Breast epithelium (tissue), 3 donors: ENCODE measurements around the gene HRH3.

Experiments
- POLR2A ChIP-seq: fragments of 450-650 bp; IDR thresholded peaks from one replicate; pipeline ENCODE4 v1.6.1; 2016; ENCODE audit warnings: antibody characterized with exemption, mild to moderate bottlenecking, moderate library complexity
- TF ChIP-seq, protein P1 (sequence below), 3 donors: fragments of 450-650 bp; IDR thresholded peaks; one replicate each; pipeline ENCODE4 v1.5.1; 2016 to 2017; ENCODE audit warnings: antibody characterized with exemption in 3 of 3, mild to moderate bottlenecking in 3 of 3, moderate library complexity in 3 of 3

GRCh38 chr20:62203378-62204030 is 16.6 kb downstream of the HRH3 start:
- TF ChIP-seq, protein P1, sequence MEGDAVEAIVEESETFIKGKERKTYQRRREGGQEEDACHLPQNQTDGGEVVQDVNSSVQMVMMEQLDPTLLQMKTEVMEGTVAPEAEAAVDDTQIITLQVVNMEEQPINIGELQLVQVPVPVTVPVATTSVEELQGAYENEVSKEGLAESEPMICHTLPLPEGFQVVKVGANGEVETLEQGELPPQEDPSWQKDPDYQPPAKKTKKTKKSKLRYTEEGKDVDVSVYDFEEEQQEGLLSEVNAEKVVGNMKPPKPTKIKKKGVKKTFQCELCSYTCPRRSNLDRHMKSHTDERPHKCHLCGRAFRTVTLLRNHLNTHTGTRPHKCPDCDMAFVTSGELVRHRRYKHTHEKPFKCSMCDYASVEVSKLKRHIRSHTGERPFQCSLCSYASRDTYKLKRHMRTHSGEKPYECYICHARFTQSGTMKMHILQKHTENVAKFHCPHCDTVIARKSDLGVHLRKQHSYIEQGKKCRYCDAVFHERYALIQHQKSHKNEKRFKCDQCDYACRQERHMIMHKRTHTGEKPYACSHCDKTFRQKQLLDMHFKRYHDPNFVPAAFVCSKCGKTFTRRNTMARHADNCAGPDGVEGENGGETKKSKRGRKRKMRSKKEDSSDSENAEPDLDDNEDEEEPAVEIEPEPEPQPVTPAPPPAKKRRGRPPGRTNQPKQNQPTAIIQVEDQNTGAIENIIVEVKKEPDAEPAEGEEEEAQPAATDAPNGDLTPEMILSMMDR (IDR thresholded peaks at IDR 0.05), result no peak
- no peak for TF ChIP-seq POLR2A
